Measurements from ENCODE around the gene ZNF544. TPM values are rescaled to one million over a fixed set of nuclear protein-coding genes. Genes with fewer than 3 reads are reported as not detected.

The ZNF544 gene
- total and polyA plus RNA-seq, 2 donors (not counting 1 experiment from before 2014, with no cell fraction given) = 37.1 to 65.7 TPM

DNA sequence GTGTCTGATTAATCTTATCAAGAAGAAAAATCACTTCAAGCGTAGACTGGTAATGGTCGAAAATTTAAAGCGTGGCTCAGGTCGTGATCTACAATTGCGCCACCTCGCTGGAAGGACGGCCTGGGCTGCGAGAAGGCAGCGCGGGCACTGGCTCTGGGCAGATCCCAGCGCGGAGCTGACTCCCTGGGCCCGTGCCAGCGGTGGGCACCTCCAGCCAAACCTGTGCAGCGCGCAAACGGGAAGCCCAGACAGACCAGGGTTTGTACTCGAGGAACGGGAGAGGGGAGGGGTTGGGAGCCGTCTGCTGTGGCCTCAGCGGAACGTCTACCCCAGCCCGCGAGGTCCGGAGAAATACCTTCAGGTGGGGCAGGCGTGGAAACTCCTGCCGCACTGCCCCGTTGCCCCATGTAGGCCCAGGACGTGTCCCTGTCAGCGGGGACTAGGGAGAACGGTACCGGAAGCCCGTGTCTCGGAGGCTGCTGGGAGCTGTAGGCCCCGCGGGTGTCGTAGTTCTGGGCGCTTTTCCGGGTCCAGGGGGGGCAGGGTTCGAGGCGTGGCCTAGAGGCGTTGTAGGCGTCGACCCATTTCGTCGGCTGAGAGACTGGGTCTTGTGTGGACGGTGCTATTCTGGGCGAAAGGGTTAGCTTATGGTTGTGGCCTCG is 24.8 kb upstream of the ZNF544 start:
- H3K27ac Mint-ChIP-seq = no peak overlapping the region
- no peaks in the 10 kb centered on the region for H3K4me1 Mint-ChIP-seq
- POLR2A ChIA-PET = no interaction called here
- no peaks in the 10 kb centered on the region for H3K27me3 ChIP-seq (replicated peaks in 1 of 4; ENCODE audit: control extremely low read depth in 1 of 4, control insufficient read depth in 3 of 4, insufficient read depth in 4 of 4, low read length in 3 of 4)
- no peak overlapping the region for H3K4me3 Mint-ChIP-seq
- 73% methylated on average over 49 of the region's 49 CpGs for WGBS (ENCODE audit: insufficient coverage)
- CTCF ChIA-PET = no interaction called here
- TF ChIP-seq, protein P1, sequence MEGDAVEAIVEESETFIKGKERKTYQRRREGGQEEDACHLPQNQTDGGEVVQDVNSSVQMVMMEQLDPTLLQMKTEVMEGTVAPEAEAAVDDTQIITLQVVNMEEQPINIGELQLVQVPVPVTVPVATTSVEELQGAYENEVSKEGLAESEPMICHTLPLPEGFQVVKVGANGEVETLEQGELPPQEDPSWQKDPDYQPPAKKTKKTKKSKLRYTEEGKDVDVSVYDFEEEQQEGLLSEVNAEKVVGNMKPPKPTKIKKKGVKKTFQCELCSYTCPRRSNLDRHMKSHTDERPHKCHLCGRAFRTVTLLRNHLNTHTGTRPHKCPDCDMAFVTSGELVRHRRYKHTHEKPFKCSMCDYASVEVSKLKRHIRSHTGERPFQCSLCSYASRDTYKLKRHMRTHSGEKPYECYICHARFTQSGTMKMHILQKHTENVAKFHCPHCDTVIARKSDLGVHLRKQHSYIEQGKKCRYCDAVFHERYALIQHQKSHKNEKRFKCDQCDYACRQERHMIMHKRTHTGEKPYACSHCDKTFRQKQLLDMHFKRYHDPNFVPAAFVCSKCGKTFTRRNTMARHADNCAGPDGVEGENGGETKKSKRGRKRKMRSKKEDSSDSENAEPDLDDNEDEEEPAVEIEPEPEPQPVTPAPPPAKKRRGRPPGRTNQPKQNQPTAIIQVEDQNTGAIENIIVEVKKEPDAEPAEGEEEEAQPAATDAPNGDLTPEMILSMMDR (IDR thresholded peaks at IDR 0.05) = no peak
- no peak for TF ChIP-seq EZH2 (IDR thresholded peaks at IDR 0.05; ENCODE audit: borderline replicate concordance, insufficient read depth, low read depth, low read length, poor library complexity, severe bottlenecking)
- ATAC-seq (ENCODE audit: low read depth) (no peak), DNase-seq (no peak)
- H3K4me3 ChIP-seq (ENCODE audit: control extremely low read depth in 1 of 5, extremely low read depth in 1 of 5, insufficient read depth in 1 of 5, low read depth in 2 of 5, low read length in 4 of 5) = peak overlapping the region in 1 of 5 experiments; percentile 13
- H3K27me3 Mint-ChIP-seq = no peaks in the 10 kb centered on the region
- no peak overlapping the region for H3K27ac ChIP-seq (ENCODE audit: low read length in 2 of 2)
- peaks cover 8 to 100% (median 95%) of the 10 kb centered on the region in 3 donors for H3K9me3 ChIP-seq (ENCODE audit: control extremely low read depth in 1 of 3, control insufficient read depth in 2 of 3, insufficient read depth in 1 of 3, low read length in 2 of 3)
- H4K20me1 ChIP-seq (ENCODE audit: control insufficient read depth, insufficient read depth, low read length, poor library complexity, severe bottlenecking) = no peaks in the 10 kb centered on the region
- intact Hi-C loops (cut with micrococcal nuclease) = no loop called here
- H3K79me2 ChIP-seq (ENCODE audit: control insufficient read depth, insufficient read depth, low read length) = peaks cover 13% of the 10 kb centered on the region
- H3K9ac ChIP-seq (ENCODE audit: low read length) = no peak overlapping the region
- no peaks in the 10 kb centered on the region for H3K4me1 ChIP-seq (ENCODE audit: control insufficient read depth in 2 of 2, insufficient read depth in 2 of 2, low read length in 2 of 2)
- no peak overlapping the region for H3K4me2 ChIP-seq (replicated peaks; ENCODE audit: low read depth, low read length, poor library complexity, severe bottlenecking)
- H3K36me3 ChIP-seq (replicated peaks in 1 of 2; ENCODE audit: control extremely low read depth in 1 of 2, control insufficient read depth in 1 of 2, extremely low read depth in 1 of 2, insufficient read depth in 2 of 2, low read length in 1 of 2) = peaks cover 14 to 69% of the 10 kb centered on the region in 2 experiments
- H2AFZ ChIP-seq (ENCODE audit: insufficient read depth, low read depth, low read length, poor library complexity, severe bottlenecking) = no peak overlapping the region
- H3K9me3 Mint-ChIP-seq (ENCODE audit: insufficient read depth) = peaks cover 44% of the 10 kb centered on the region

GRCh38 chr19:58204566-58204965 is 24.1 kb upstream of the ZNF544 start:
- CTCF ChIA-PET = no interaction called here
- Mint-ChIP-seq H3K9me3 (ENCODE audit: insufficient read depth) (peaks cover 44% of the 10 kb centered on the region), H3K27me3 (no peaks in the 10 kb centered on the region), H3K4me1 (no peaks in the 10 kb centered on the region), H3K27ac (no peak overlapping the region), H3K4me3 (no peak overlapping the region)
- peaks cover 13% of the 10 kb centered on the region for H3K79me2 ChIP-seq (ENCODE audit: control insufficient read depth, insufficient read depth, low read length)
- 88% methylated on average over 10 of the region's 15 CpGs for WGBS (ENCODE audit: insufficient coverage)
- H3K4me3 ChIP-seq (ENCODE audit: control extremely low read depth in 1 of 5, extremely low read depth in 1 of 5, insufficient read depth in 1 of 5, low read depth in 2 of 5, low read length in 4 of 5) = peak overlapping the region in 1 of 5 experiments; percentile 9
- POLR2A ChIA-PET = no interaction called here
- no peak overlapping the region for H3K9ac ChIP-seq (ENCODE audit: low read length)
- no peaks in the 10 kb centered on the region for H4K20me1 ChIP-seq (ENCODE audit: control insufficient read depth, insufficient read depth, low read length, poor library complexity, severe bottlenecking)
- no peak overlapping the region for H3K4me2 ChIP-seq (replicated peaks; ENCODE audit: low read depth, low read length, poor library complexity, severe bottlenecking)
- no peak overlapping the region for H2AFZ ChIP-seq (ENCODE audit: insufficient read depth, low read depth, low read length, poor library complexity, severe bottlenecking)
- TF ChIP-seq, protein P1 (IDR thresholded peaks at IDR 0.05) = no peak
- TF ChIP-seq EZH2 (IDR thresholded peaks at IDR 0.05; ENCODE audit: borderline replicate concordance, insufficient read depth, low read depth, low read length, poor library complexity, severe bottlenecking) = no peak
- no peaks in the 10 kb centered on the region for H3K4me1 ChIP-seq (ENCODE audit: control insufficient read depth in 2 of 2, insufficient read depth in 2 of 2, low read length in 2 of 2)
- DNase-seq = no peak
- ATAC-seq (ENCODE audit: low read depth) = no peak
- intact Hi-C loops (cut with micrococcal nuclease) = no loop called here
- H3K36me3 ChIP-seq (replicated peaks in 1 of 2; ENCODE audit: control extremely low read depth in 1 of 2, control insufficient read depth in 1 of 2, extremely low read depth in 1 of 2, insufficient read depth in 2 of 2, low read length in 1 of 2) = peaks cover 14 to 76% of the 10 kb centered on the region in 2 experiments
- no peaks in the 10 kb centered on the region for H3K27me3 ChIP-seq (replicated peaks in 1 of 4; ENCODE audit: control extremely low read depth in 1 of 4, control insufficient read depth in 3 of 4, insufficient read depth in 4 of 4, low read length in 3 of 4)
- H3K27ac ChIP-seq (ENCODE audit: low read length in 2 of 2) = no peak overlapping the region
- peaks cover 8 to 100% (median 95%) of the 10 kb centered on the region in 3 donors for H3K9me3 ChIP-seq (ENCODE audit: control extremely low read depth in 1 of 3, control insufficient read depth in 2 of 3, insufficient read depth in 1 of 3, low read length in 2 of 3)
